ENCODE results near the gene SORCS2. TPM values are rescaled to one million over a fixed set of nuclear protein-coding genes. Genes with fewer than 3 reads are reported as not detected.
A peak's percentile ranks its signal among the peaks of the same experiment; 100 is the strongest.

SORCS2 gene
- total and polyA plus RNA-seq, 2 of the 4 experiments (the other 2 are of a cell fraction): 0.36 to 0.62 TPM

GRCh38 chr4:7208509-7209451 is 16.4 kb downstream of the SORCS2 start:
- no peak overlapping the region; the same call in 1 of the 2 replicates for H3K4ac ChIP-seq (ENCODE audit: low read depth, low read length)
- H3K27me3 ChIP-seq (ENCODE audit: control insufficient read depth, insufficient read depth, low read length): no peaks in the 10 kb centered on the region
- H3K4me1 ChIP-seq (ENCODE audit: control insufficient read depth, insufficient read depth, low read length): peaks cover 28% of the 10 kb centered on the region
- CTCF ChIA-PET: interaction anchor here (0.6 kb wide), 2 partner anchors 8 to 146 kb away, joined by 3 read pairs; no protein-coding TSS in a partner anchor
- H3K14ac ChIP-seq (replicated peaks; ENCODE audit: low read depth, low read length): no peak overlapping the region
- no peaks in the 10 kb centered on the region for H3K36me3 ChIP-seq (ENCODE audit: control insufficient read depth, insufficient read depth, low read length)
- DNase-seq: no peak
- POLR2A ChIA-PET (ENCODE audit: unreplicated experiment): no interaction called here
- no peak for ATAC-seq (ENCODE audit: low read depth)
- H2BK120ac ChIP-seq (ENCODE audit: low read depth, low read length): peak overlapping the region; percentile 91
- peak overlapping the region; percentile 6; the same call in 1 of the 3 replicates for H2BK15ac ChIP-seq (ENCODE audit: low read depth, low read length)
- peak overlapping the region; percentile 6; the same call in 1 of the 2 replicates for H2BK20ac ChIP-seq (ENCODE audit: low read depth, low read length)
- no peak overlapping the region for H2BK5ac ChIP-seq (ENCODE audit: low read depth, low read length, poor library complexity, severe bottlenecking)
- H4K8ac ChIP-seq (ENCODE audit: low read depth in 2 of 2, low read length in 2 of 2): peak overlapping the region in 1 of 2 experiments; percentile 2; a peak in 1 of 4 replicates
- H2AFZ ChIP-seq (replicated peaks; ENCODE audit: low read length, poor library complexity): no peak overlapping the region
- H4K91ac ChIP-seq (ENCODE audit: insufficient read depth, low read depth, low read length): peak overlapping the region; percentile 15
- H2AK5ac ChIP-seq (ENCODE audit: low read depth, low read length): peak overlapping the region; percentile 54; the same call in 1 of the 2 replicates
- H4K20me1 ChIP-seq (ENCODE audit: insufficient read depth, low read length): no peaks in the 10 kb centered on the region
- 97% methylated on average over 7 of the region's 21 CpGs; no CpG with 5 or more reads in 1 of the 2 experiments for WGBS, 2 experiments (ENCODE audit: extremely low coverage in 2 of 2, insufficient read length in 1 of 2)
- H3K18ac ChIP-seq (ENCODE audit: low read depth, low read length): no peak overlapping the region
- H3K9me1 ChIP-seq (ENCODE audit: insufficient read depth, low read length): peaks cover 4% of the 10 kb centered on the region
- no peaks in the 10 kb centered on the region for H3K79me1 ChIP-seq (ENCODE audit: low read depth in 1 of 2, low read length in 2 of 2)
- intact Hi-C loops (cut with micrococcal nuclease) (no loop called here), in situ Hi-C loops (cut with MboI; ENCODE audit: low sequenced_read_pairs) (no loop called here), dilution Hi-C loops (cut with HindIII; ENCODE audit: low sequenced_read_pairs, unreplicated experiment) (no loop called here)
- no peak overlapping the region for H3K23ac ChIP-seq (ENCODE audit: low read depth, low read length)
- TF ChIP-seq POLR2A (IDR thresholded peaks at IDR 0.05; ENCODE audit: low read depth, low read length) (no peak), USF2 (IDR thresholded peaks at IDR 0.05; ENCODE audit: low read depth, low read length) (no peak), NFE2L2 (IDR thresholded peaks at IDR 0.05; ENCODE audit: low read depth, low read length) (no peak), BHLHE40 (IDR thresholded peaks at IDR 0.05; ENCODE audit: low read depth, low read length) (no peak), SMC3 (IDR thresholded peaks at IDR 0.05; ENCODE audit: low read depth, low read length) (no peak), CTCF (conservative IDR thresholded peaks at IDR 0.05; ENCODE audit: low read depth, low read length) (no peak), MAZ (IDR thresholded peaks at IDR 0.05; ENCODE audit: borderline replicate concordance, low read depth, low read length) (no peak), CHD1 (IDR thresholded peaks at IDR 0.05; ENCODE audit: low read depth, low read length) (no peak), RFX5 (IDR thresholded peaks at IDR 0.05; ENCODE audit: low read depth, low read length) (no peak), CEBPB (IDR thresholded peaks at IDR 0.05; ENCODE audit: low read depth, low read length) (no peak), FOS (IDR thresholded peaks at IDR 0.05; ENCODE audit: low read depth, low read length) (no peak), MXI1 (IDR thresholded peaks at IDR 0.05; ENCODE audit: borderline replicate concordance, low read depth, low read length) (no peak), ELK1 (IDR thresholded peaks at IDR 0.05; ENCODE audit: borderline replicate concordance, low read depth, low read length) (no peak)
- H2AK9ac ChIP-seq (replicated peaks; ENCODE audit: low read depth, low read length, poor library complexity): peak overlapping the region; percentile 68
- H3K4me2 ChIP-seq (ENCODE audit: low read depth, low read length): no peak overlapping the region
- H4K5ac ChIP-seq (ENCODE audit: low read depth, low read length): no peak overlapping the region
- peaks cover 1% of the 10 kb centered on the region; the same call in 1 of the 2 replicates for H3K9me3 ChIP-seq (ENCODE audit: control insufficient read depth, insufficient read depth, low read length)
- H3K4me3 ChIP-seq (ENCODE audit: insufficient read depth, low read depth, low read length): no peak overlapping the region
- H3K56ac ChIP-seq (ENCODE audit: extremely low read depth, insufficient read depth, low read length): no peak overlapping the region
- H3K27ac ChIP-seq (ENCODE audit: insufficient read depth, low read length): no peak overlapping the region
- no TSS peak for BruUV-seq (replicated peaks)
- H3K9ac ChIP-seq (ENCODE audit: low read depth, low read length): no peak overlapping the region
